NAMALWA (cell line): Measurements from ENCODE around the gene FHL1.
"Not testable (repeated sequence)": the region's sequence is repeated elsewhere in the genome, so short reads cannot be mapped to it uniquely, and the experiment has no call there.

Source experiments
- DNase-seq: peaks from one replicate; pipeline ENCODE4 v3.0.0-alpha.2; 2015; ENCODE audit warnings: low spot score

Gene FHL1

GRCh38 chrX:136209016-136209738, 61.8 kb downstream of the FHL1 start:
- peak; percentile 37 for DNase-seq

- DNase-seq, result no peak
Measured at GRCh38 chrX:136209751-136210150, 62.4 kb downstream of the FHL1 start.

- peak; percentile 23 for DNase-seq
Measured at GRCh38 chrX:136210243-136210642, 62.9 kb downstream of the FHL1 start.

GRCh38 chrX:136210806-136211205, 63.5 kb downstream of the FHL1 start:
- DNase-seq, result no peak

- DNase-seq, result no peak
Measured at GRCh38 chrX:136211766-136212556, 64.6 kb downstream of the FHL1 start.

GRCh38 chrX:136212557-136213111, 65.3 kb downstream of the FHL1 start:
- no peak for DNase-seq

- DNase-seq, result no peak
Measured at GRCh38 chrX:136214551-136214950, 67.2 kb downstream of the FHL1 start.

GRCh38 chrX:136215559-136215958, 68.2 kb downstream of the FHL1 start:
- no peak for DNase-seq

- DNase-seq, result no peak
Measured at GRCh38 chrX:136219893-136220292, 72.6 kb downstream of the FHL1 start.

GRCh38 chrX:136220540-136220939, 73.2 kb downstream of the FHL1 start:
- no peak for DNase-seq

GRCh38 chrX:136220951-136221350, 73.6 kb downstream of the FHL1 start:
- no peak for DNase-seq

GRCh38 chrX:136221851-136222513, 74.6 kb downstream of the FHL1 start:
- no peak for DNase-seq

- no peak for DNase-seq
Measured at GRCh38 chrX:136227074-136227473, 79.7 kb downstream of the FHL1 start.

GRCh38 chrX:136227948-136228838, 80.9 kb downstream of the FHL1 start:
- no peak for DNase-seq

GRCh38 chrX:136228839-136229207, 81.5 kb downstream of the FHL1 start:
- DNase-seq, result no peak

- DNase-seq, result no peak
Measured at GRCh38 chrX:136237074-136237473, 89.7 kb downstream of the FHL1 start.

- DNase-seq, result not testable (repeated sequence)
Measured at GRCh38 chrX:136237849-136238248, 90.5 kb downstream of the FHL1 start.

- no peak for DNase-seq
Measured at GRCh38 chrX:136246201-136246600, 98.9 kb downstream of the FHL1 start.

- DNase-seq, result no peak
Measured at GRCh38 chrX:136250191-136251040, 103.1 kb downstream of the FHL1 start.
